HepG2 (cell line): ENCODE results near the gene ZSWIM5. TPM values are rescaled to one million over a fixed set of nuclear protein-coding genes. Genes with fewer than 3 reads are reported as not detected.

ENCODE experiments used
- ATF7 ChIP-seq, 2 experiments: fragments of 450-650 bp in 1 of 2; sonication (generic) in 1 of 2; formaldehyde crosslinking in 1 of 2; IDR thresholded peaks; 2 replicates each; pipeline versions ENCODE4 v1.4.0 to v1.6.1; 2016 to 2020; ENCODE audit warnings: antibody characterized with exemption in 1 of 2, mild to moderate bottlenecking in 1 of 2, missing genetic modification reagents in 1 of 2
- FUBP1 ChIP-seq: sonication (generic); formaldehyde crosslinking; IDR thresholded peaks from 2 replicates; pipeline ENCODE4 v1.5.1; 2020; ENCODE audit warnings: missing genetic modification reagents, mild to moderate bottlenecking, borderline replicate concordance
- KLF12 ChIP-seq: sonication (generic); formaldehyde crosslinking; IDR thresholded peaks from 2 replicates; pipeline ENCODE4 v1.4.0; 2020; ENCODE audit warnings: missing genetic modification reagents, borderline replicate concordance
- NR2C2 ChIP-seq: sonication (generic); formaldehyde crosslinking; IDR thresholded peaks from 2 replicates; pipeline ENCODE4 v1.4.0; 2020; ENCODE audit warnings: missing genetic modification reagents, mild to moderate bottlenecking, moderate library complexity, borderline replicate concordance
- PHF20 ChIP-seq: sonication (generic); formaldehyde crosslinking; IDR thresholded peaks from 2 replicates; pipeline ENCODE4 v1.5.0; 2020; ENCODE audit warnings: mild to moderate bottlenecking, missing genetic modification reagents
- RAD21 ChIP-seq: fragments of 450-650 bp; formaldehyde crosslinking; IDR thresholded peaks from 2 replicates; pipeline ENCODE4 v1.5.0; 2020; ENCODE audit warnings: mild to moderate bottlenecking
- SALL2 ChIP-seq: sonication (generic); formaldehyde crosslinking; IDR thresholded peaks from 2 replicates; pipeline ENCODE4 v1.8.1; 2023; ENCODE audit warnings: mild to moderate bottlenecking, missing genetic modification reagents, inconsistent platforms
- SETDB1 ChIP-seq: sonication (generic); formaldehyde crosslinking; IDR thresholded peaks from 2 replicates; pipeline ENCODE4 v1.5.1; 2020; ENCODE audit warnings: missing genetic modification reagents, mild to moderate bottlenecking, borderline replicate concordance
- SRSF9 ChIP-seq: fragments of 200-400 bp; formaldehyde crosslinking; IDR thresholded peaks from 2 replicates; pipeline ENCODE4 v1.6.1; 2018; ENCODE audit warnings: borderline replicate concordance, mild to moderate bottlenecking, low read depth, low read length; ENCODE audit not compliant: insufficient read depth, poor library complexity, severe bottlenecking
- TAF1 ChIP-seq: sonication (generic); formaldehyde crosslinking; IDR thresholded peaks from 2 replicates; pipeline ENCODE4 v1.4.0; 2020; ENCODE audit warnings: missing genetic modification reagents
- TSC22D2 ChIP-seq: sonication (generic); formaldehyde crosslinking; IDR thresholded peaks from 2 replicates; pipeline ENCODE4 v1.5.1; 2020; ENCODE audit warnings: missing genetic modification reagents, mild to moderate bottlenecking, borderline replicate concordance
- ZBTB8A ChIP-seq: sonication (generic); formaldehyde crosslinking; IDR thresholded peaks from 2 replicates; pipeline ENCODE4 v1.4.0; 2020; ENCODE audit warnings: mild to moderate bottlenecking, low read depth, missing genetic modification reagents, borderline replicate concordance
- ZIK1 ChIP-seq: sonication (generic); formaldehyde crosslinking; IDR thresholded peaks from 2 replicates; pipeline ENCODE4 v1.5.0; 2020; ENCODE audit warnings: mild to moderate bottlenecking, low read depth, missing genetic modification reagents, borderline replicate concordance
- ZNF101 ChIP-seq: sonication (generic); formaldehyde crosslinking; IDR thresholded peaks from 2 replicates; pipeline ENCODE4 v1.4.0; 2020; ENCODE audit warnings: mild to moderate bottlenecking, low read depth, missing genetic modification reagents, borderline replicate concordance
- ZNF441 ChIP-seq: sonication (generic); formaldehyde crosslinking; IDR thresholded peaks from 2 replicates; pipeline ENCODE4 v1.7.0; 2021; ENCODE audit warnings: missing genetic modification reagents, borderline replicate concordance
- ZNF761 ChIP-seq: sonication (generic); formaldehyde crosslinking; conservative IDR thresholded peaks from 2 replicates; pipeline ENCODE4 v1.4.0; 2020; ENCODE audit warnings: mild to moderate bottlenecking, missing genetic modification reagents
- ZSCAN12 ChIP-seq: sonication (generic); formaldehyde crosslinking; IDR thresholded peaks from 2 replicates; pipeline ENCODE4 v1.9.0; 2021; ENCODE audit warnings: mild to moderate bottlenecking, missing genetic modification reagents
- polyA plus RNA-seq, 8 experiments: library from polyadenylated mRNA; depleted of rRNA in 3 of 8; stranded (reverse) in 7 of 8; unstranded in 1 of 8; fragments of >200 nt; fragmentation: Illumina TruSeq in 4 of 8; extraction: Trizol in 4 of 8; gene quantifications; 2 replicates each; pipeline versions ENCODE4 v1.2.1 to v1.2.3, GENCODE V29; 2011 to 2016; ENCODE audit warnings: low read depth in 4 of 8, missing spikeins in 1 of 8, mixed read lengths in 1 of 8; ENCODE audit not compliant: insufficient read depth in 1 of 8
- total RNA-seq, 5 experiments: library from RNA; depleted of rRNA; stranded (reverse); fragments of >200 nt; fragmentation: Illumina TruSeq; extraction: Trizol; gene quantifications; 2 replicates each; pipeline ENCODE4 v1.2.3, GENCODE V29; 2016; ENCODE audit warnings: low read depth in 1 of 5
- TF ChIP-seq, protein P1 (sequence below): IDR thresholded peaks from 2 replicates; pipeline ENCODE4 v1.6.1; 2016; ENCODE audit warnings: missing compliant biosample characterization, missing genetic modification reagents, borderline replicate concordance
- TF ChIP-seq, protein P2 (sequence below): IDR thresholded peaks from 2 replicates; pipeline ENCODE4 v1.6.1; 2016; ENCODE audit warnings: mild to moderate bottlenecking, missing biosample characterization, missing genetic modification reagents
- TF ChIP-seq, protein P3 (sequence below): sonication (generic); formaldehyde crosslinking; IDR thresholded peaks from 2 replicates; pipeline ENCODE4 v1.4.0; 2020; ENCODE audit warnings: missing genetic modification reagents
- TF ChIP-seq, protein P4 (sequence below): sonication (generic); formaldehyde crosslinking; conservative IDR thresholded peaks from 2 replicates; pipeline ENCODE4 v1.8.0; 2022; ENCODE audit warnings: low read depth, missing genetic modification reagents

ZSWIM5 gene
- total and polyA plus RNA-seq, 2 of the 13 experiments (the other 11 are each of a cell fraction or from before 2014, with no cell fraction given) = 11.0 to 20.6 TPM

- TF ChIP-seq, protein P1, sequence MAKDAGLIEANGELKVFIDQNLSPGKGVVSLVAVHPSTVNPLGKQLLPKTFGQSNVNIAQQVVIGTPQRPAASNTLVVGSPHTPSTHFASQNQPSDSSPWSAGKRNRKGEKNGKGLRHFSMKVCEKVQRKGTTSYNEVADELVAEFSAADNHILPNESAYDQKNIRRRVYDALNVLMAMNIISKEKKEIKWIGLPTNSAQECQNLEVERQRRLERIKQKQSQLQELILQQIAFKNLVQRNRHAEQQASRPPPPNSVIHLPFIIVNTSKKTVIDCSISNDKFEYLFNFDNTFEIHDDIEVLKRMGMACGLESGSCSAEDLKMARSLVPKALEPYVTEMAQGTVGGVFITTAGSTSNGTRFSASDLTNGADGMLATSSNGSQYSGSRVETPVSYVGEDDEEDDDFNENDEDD (CRISPR knock-in tag) = peak; percentile 34; the same call in 1 of the 2 replicates
- TF ChIP-seq TSC22D2 (CRISPR knock-in tag) = no peak
- no peak; the same call in 1 of the 2 replicates for TF ChIP-seq SALL2 (CRISPR knock-in tag)
- TF ChIP-seq PHF20 (CRISPR knock-in tag) = peak; percentile 87
- no peak for TF ChIP-seq ATF7 (IDR thresholded peaks at IDR 0.05)
- TF ChIP-seq ATF7 (CRISPR knock-in tag; IDR thresholded peaks at IDR 0.05) = no peak
- no peak for TF ChIP-seq ZNF761 (CRISPR knock-in tag)
- no peak for TF ChIP-seq SRSF9
- no peak for TF ChIP-seq ZNF101 (CRISPR knock-in tag)
- no peak for TF ChIP-seq ZNF441 (CRISPR knock-in tag)
- TF ChIP-seq, protein P2, sequence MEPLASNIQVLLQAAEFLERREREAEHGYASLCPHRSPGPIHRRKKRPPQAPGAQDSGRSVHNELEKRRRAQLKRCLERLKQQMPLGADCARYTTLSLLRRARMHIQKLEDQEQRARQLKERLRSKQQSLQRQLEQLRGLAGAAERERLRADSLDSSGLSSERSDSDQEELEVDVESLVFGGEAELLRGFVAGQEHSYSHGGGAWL = 0 out of 2 replicates have a peak, but pooled peaks have one; percentile 57
- TF ChIP-seq NR2C2 (CRISPR knock-in tag) = 0 out of 2 replicates have a peak, but pooled peaks have one; percentile 12
- peak; percentile 55; the same call in 1 of the 2 replicates for TF ChIP-seq RAD21 (CRISPR knock-in tag)
- TF ChIP-seq ZSCAN12 (CRISPR knock-in tag) = no peak
- TF ChIP-seq ZIK1 (CRISPR knock-in tag) = 0 out of 2 replicates have a peak, but pooled peaks have one; percentile 56
- TF ChIP-seq, protein P3, sequence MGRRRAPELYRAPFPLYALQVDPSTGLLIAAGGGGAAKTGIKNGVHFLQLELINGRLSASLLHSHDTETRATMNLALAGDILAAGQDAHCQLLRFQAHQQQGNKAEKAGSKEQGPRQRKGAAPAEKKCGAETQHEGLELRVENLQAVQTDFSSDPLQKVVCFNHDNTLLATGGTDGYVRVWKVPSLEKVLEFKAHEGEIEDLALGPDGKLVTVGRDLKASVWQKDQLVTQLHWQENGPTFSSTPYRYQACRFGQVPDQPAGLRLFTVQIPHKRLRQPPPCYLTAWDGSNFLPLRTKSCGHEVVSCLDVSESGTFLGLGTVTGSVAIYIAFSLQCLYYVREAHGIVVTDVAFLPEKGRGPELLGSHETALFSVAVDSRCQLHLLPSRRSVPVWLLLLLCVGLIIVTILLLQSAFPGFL (CRISPR knock-in tag) = no peak
- no peak for TF ChIP-seq SETDB1
- no peak; the same call in 1 of the 2 replicates for TF ChIP-seq ZBTB8A (CRISPR knock-in tag)
- TF ChIP-seq KLF12 (CRISPR knock-in tag) = peak; percentile 96; the same call in 1 of the 2 replicates
- TF ChIP-seq FUBP1 (CRISPR knock-in tag) = no peak
- TF ChIP-seq, protein P4, sequence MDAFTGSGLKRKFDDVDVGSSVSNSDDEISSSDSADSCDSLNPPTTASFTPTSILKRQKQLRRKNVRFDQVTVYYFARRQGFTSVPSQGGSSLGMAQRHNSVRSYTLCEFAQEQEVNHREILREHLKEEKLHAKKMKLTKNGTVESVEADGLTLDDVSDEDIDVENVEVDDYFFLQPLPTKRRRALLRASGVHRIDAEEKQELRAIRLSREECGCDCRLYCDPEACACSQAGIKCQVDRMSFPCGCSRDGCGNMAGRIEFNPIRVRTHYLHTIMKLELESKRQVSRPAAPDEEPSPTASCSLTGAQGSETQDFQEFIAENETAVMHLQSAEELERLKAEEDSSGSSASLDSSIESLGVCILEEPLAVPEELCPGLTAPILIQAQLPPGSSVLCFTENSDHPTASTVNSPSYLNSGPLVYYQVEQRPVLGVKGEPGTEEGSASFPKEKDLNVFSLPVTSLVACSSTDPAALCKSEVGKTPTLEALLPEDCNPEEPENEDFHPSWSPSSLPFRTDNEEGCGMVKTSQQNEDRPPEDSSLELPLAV (CRISPR knock-in tag) = no peak
- no peak; the same call in 1 of the 2 replicates for TF ChIP-seq TAF1 (CRISPR knock-in tag)
These were observed 195.3 kb downstream of the ZSWIM5 start, which contains the start of gene HECTD3 (continued) for GRCh38 chr1:45010855-45011811.
